GM21576 (cell line): Measurements from ENCODE around the gene DYRK3.
"Not testable (repeated sequence)": the region's sequence is repeated elsewhere in the genome, so short reads cannot be mapped to it uniquely, and the experiment has no call there.

Source experiments
- ATAC-seq: cut with Tn5 transposase; IDR thresholded peaks from one replicate; pipeline ENCODE4 v1.9.1; 2021; ENCODE audit warnings: mild to moderate bottlenecking, moderate library complexity; ENCODE audit not compliant: unreplicated experiment

DYRK3 gene

GRCh38 chr1:206628916-206629315 is 6.4 kb upstream of the DYRK3 start:
- ATAC-seq, result no peak

GRCh38 chr1:206631085-206631509 is 4.2 kb upstream of the DYRK3 start:
- ATAC-seq, result no peak

- no peak for ATAC-seq
These were observed 1.6 kb upstream of the DYRK3 start for GRCh38 chr1:206633708-206634121.

GRCh38 chr1:206634365-206635079 is 814 bp upstream of the DYRK3 start:
- ATAC-seq, result no peak

GRCh38 chr1:206635978-206636345 is 626 bp downstream of the DYRK3 start:
- ATAC-seq, result no peak

- ATAC-seq, result no peak
These were observed 1.3 kb downstream of the DYRK3 start for GRCh38 chr1:206636671-206637070.

GRCh38 chr1:206637605-206638004 is 2.3 kb downstream of the DYRK3 start:
- ATAC-seq, result no peak

- not testable (repeated sequence) for ATAC-seq
These were observed 6.7 kb downstream of the DYRK3 start for GRCh38 chr1:206642074-206642473.

- no peak for ATAC-seq
These were observed 7.9 kb downstream of the DYRK3 start for GRCh38 chr1:206643118-206643698.

GRCh38 chr1:206646504-206646903 is 11.2 kb downstream of the DYRK3 start:
- no peak for ATAC-seq

- ATAC-seq, result no peak
These were observed 11.9 kb downstream of the DYRK3 start for GRCh38 chr1:206647224-206647623.

- no peak for ATAC-seq
These were observed 14.1 kb downstream of the DYRK3 start for GRCh38 chr1:206649261-206649921.

- ATAC-seq, result no peak
These were observed 15.7 kb downstream of the DYRK3 start for GRCh38 chr1:206651014-206651413.

GRCh38 chr1:206651958-206652890 is 16.9 kb downstream of the DYRK3 start:
- no peak for ATAC-seq

- no peak for ATAC-seq
These were observed 18.6 kb downstream of the DYRK3 start for GRCh38 chr1:206653715-206654459.

- ATAC-seq, result no peak
These were observed 19.5 kb downstream of the DYRK3 start for GRCh38 chr1:206654828-206655227.

- ATAC-seq, result no peak
These were observed 20.1 kb downstream of the DYRK3 start for GRCh38 chr1:206655471-206655882.

GRCh38 chr1:206656936-206657335 is 21.6 kb downstream of the DYRK3 start:
- no peak for ATAC-seq

GRCh38 chr1:206657751-206658150 is 22.4 kb downstream of the DYRK3 start:
- ATAC-seq, result no peak

GRCh38 chr1:206658264-206658980 is 23.1 kb downstream of the DYRK3 start:
- ATAC-seq, result peak; percentile 84
